ENCODE results near the gene MLLT1.

The MLLT1 gene

DNA sequence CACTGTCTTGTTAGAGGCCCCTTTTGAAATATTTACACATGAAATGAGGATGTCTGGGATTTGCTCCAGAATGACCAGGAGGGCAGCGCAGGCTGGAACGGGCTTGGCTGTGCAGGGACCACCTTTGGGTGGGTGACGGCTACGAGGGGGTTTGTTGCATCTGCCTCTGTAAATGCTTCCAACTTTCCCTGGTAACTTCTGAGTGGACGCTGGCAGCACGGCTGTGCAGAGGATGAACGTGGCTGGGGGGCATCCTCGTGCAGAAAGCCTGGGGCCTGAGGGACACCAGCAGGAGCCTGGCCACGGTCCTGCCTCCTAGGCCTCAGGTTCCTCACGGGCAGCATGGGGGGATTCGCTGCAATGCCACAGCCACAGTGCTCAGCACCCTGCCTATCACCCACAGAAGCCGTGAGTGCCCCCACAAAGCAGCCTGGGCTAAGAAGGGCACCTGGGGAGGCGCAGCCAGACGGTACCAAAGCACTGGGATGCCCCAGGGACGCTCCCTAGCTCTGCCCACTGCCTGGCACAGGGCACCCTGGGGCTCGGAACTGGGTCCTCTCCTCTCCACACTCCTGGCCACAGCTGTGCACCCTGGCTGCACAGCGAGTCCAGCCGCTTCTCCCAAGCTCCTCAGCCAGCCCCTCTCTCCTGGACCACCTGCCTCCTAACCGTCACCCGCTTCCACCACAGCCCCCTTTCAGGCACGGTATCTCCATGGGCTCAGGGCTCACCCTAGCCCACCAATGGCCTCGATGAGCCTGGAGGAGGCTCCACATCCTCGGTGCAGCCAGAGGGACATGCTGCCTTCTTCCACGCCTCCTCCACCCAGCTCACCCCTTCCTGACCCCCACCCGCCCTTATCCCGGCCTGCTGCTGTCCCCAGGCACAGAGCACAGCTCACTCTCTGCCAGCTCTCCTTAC is 44.5 kb downstream of the MLLT1 start:
- DNase-seq (ENCODE audit: low spot score) (no peak), FAIRE-seq (no peak)

DNA sequence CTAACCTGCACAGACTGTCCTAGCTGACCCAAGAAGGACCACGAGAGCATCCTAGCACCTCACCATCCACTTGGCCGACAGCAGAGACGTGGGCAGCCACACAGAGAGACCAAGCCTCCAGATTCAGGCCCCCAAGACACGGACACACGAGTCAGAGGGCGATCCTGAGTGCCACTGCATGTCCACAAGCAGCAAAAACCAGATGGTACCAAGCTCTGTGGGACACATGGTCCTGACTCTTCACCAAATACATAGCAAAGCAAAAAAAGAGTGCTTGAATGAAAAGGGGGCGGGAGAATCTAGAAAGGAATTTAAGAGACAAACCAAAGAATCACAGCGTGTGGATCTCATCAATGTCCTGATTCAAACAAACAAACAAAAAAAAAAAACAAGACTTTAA is 45.2 kb downstream of the MLLT1 start:
- DNase-seq (ENCODE audit: low spot score) = no peak
- FAIRE-seq = no peak

- FAIRE-seq = no peak
These were observed 45.8 kb downstream of the MLLT1 start for GRCh38 chr19:6233827-6234511.

DNA sequence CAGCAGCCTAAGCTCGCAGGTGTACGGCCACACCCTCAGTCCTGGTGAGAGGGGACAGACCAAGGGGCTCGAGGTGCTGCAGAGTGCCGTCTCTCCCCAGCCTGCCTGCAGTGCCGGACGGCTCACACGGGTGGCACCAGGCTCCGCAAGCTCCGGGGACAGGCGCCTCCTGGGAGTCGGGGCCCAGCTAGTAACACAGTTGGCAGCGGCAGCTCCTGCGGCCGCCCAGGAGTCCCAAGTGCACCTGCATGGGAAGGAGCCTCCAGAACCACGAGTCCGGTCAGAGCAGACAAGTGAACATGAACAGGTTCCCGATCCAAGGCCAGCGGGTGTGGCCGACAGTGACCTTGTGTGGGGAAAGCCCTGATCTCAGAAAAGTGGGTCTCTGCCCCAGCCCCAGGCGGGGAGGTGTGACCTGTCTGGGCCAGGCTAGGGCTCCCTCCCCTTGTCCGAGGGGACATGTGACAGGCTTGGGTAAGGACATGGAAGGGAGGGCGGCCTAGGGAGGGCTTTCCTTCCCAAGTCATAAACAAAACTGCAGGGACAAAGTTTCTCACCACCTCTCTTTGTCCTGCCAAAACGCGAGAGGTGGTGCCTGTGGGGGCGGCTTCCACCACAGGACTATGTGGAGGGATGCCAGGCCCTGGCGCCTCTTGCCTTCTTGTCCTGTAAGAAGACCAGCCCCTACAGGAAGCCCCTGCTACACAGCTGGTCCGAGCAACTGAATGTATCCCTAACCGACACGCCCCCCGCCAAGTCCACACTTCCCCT is 46.5 kb downstream of the MLLT1 start:
- FAIRE-seq (no peak), DNase-seq (ENCODE audit: low spot score) (peak; percentile 34)

More at GRCh38 chr19:6233827-6234511, 45.8 kb downstream of the MLLT1 start:
- peak; percentile 44 for DNase-seq (ENCODE audit: low spot score)

- FAIRE-seq (no peak), DNase-seq (ENCODE audit: low spot score) (peak; percentile 30)
These were observed 47.1 kb downstream of the MLLT1 start for GRCh38 chr19:6232601-6233055.

- no peak for DNase-seq (ENCODE audit: low spot score)
- no peak for FAIRE-seq
These were observed 48.8 kb downstream of the MLLT1 start for GRCh38 chr19:6230991-6231448.

- FAIRE-seq = no peak
- DNase-seq (ENCODE audit: low spot score) = no peak
These were observed 49.6 kb downstream of the MLLT1 start for GRCh38 chr19:6229951-6230712.

GRCh38 chr19:6229216-6229913 is 50.4 kb downstream of the MLLT1 start:
- DNase-seq (ENCODE audit: low spot score) = no peak
- FAIRE-seq = peak; percentile 95

DNA sequence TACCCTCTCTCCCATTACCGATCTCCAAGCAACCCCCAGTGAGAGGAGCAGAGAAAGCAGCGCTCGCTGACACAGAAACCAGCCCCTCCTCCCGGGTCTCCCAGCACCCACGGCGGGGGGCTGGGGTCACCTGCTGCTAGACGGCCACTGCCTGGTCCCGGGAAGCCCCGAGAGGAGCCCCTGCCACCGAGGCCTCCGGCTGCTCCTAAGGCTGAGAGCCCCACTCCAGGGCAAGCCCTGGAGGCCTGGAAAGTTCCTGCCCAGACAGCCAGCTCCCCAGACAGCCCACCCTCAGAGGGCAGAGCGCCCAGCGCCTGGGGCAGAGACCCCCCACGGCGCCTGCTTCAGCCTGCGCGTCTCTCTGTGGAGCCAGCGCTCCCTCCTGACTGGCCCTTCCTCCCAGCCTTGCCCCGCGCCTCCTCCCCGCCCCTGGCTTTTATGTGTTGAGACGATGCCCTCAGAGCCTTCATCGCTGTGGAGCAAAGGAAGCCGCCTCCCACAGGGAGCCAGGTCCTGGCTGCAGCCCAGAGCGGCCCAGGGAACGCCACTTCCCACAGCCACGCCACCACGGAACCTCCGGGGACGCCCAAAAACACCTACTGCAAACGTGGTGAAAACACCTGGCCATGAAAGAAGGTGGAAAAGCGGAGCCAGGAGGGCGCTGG is 51.1 kb downstream of the MLLT1 start:
- FAIRE-seq (no peak), DNase-seq (ENCODE audit: low spot score) (no peak)

- no peak for DNase-seq (ENCODE audit: low spot score)
- no peak for FAIRE-seq
These were observed 51.8 kb downstream of the MLLT1 start for GRCh38 chr19:6227936-6228325.

DNA sequence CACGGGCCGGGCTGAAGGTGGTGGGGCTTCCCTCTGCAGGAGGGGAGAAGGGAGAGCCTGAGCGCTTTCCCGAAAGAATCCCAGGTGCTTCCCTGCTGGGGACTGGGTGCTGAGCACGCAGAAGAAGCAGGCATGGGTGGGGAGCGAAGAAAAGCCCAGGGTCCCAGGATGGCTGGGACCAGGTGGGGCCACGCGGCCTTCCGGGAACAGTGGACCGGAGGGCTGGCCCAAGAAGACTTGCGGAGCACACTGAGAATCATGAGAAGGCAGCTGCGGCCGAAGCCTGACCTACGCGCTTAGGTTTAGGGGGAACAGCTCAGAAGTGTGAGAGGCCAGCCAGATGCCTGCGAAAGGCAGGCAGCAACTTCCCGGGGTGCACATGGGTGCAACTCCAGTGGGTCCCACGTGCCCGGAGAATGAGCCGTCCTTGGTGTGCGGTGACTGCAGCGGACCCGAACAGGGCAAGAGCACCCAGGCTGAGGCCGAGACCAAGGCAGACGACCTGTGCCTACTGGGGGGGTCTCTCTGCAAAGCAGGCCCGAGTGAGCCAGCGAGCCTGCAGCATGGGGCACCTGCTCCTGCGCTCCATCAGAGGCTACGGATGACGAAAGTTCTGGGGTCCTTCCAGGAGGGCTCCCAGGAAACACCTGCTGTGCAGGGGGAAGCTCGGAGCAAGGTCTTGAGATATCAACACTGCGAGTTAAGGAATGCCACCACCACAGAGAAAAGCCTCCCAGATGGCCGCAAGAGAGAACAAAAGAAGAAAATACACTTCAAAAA is 52.4 kb downstream of the MLLT1 start:
- FAIRE-seq (no peak), DNase-seq (ENCODE audit: low spot score) (no peak)

DNA sequence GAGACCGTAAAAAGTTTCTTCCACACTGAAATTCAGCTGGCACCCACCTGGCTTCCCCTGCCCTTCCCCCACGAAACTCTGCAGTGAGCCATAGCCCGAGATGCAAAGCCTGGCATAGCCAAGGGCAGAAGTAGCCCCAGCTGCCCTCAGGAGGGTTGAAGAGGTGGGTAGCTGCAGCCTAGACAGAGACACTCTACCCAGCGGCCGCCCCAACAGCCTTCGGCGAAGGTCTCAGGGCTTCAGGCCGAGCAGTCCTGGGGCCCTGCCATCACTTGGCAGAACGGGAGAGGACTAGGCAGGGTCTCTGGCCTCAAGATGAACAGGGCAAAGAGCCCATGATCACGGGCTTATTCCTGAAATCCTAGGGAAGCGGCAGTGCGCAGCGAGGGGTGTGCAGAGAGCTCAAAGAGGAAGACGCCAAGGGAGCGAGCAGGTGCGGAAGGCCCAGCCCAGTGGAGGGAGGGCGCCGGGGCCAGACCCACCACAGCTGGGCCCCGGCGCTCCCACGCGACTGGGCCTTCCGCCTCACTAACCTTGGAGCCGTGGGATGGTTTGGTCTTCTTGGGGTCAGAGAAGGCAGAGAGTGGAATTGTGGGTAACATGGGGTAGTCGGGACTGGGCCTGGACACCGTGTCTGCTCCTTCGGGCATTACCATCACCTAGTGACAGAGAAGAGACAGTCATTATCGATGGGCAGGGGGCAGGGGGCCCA is 53.2 kb downstream of the MLLT1 start:
- no peak for FAIRE-seq

DNA sequence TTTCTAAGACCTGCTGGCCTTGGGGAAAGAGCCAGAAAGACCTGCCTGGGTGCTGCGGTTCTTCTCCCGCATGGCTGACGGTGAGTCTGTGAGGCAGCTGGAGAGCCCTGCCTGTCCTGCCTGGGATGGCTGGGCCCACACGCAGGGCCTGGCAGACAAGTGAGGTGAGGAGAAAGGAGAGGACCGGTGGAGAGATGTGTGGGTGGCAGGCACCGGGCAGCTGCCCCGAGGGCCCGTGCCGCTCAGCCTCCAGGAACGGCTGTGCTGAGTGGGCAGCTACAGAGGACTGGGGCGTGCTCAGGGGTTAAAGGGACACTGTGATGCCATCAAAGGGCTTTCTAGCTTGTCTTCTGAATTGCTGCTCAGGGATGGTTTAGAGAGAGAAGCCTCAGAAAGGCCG is 53.8 kb downstream of the MLLT1 start:
- FAIRE-seq (no peak), DNase-seq (ENCODE audit: low spot score) (no peak)

More for the DNA sequence above, 53.2 kb downstream of the MLLT1 start:
- no peak for DNase-seq (ENCODE audit: low spot score)

DNA sequence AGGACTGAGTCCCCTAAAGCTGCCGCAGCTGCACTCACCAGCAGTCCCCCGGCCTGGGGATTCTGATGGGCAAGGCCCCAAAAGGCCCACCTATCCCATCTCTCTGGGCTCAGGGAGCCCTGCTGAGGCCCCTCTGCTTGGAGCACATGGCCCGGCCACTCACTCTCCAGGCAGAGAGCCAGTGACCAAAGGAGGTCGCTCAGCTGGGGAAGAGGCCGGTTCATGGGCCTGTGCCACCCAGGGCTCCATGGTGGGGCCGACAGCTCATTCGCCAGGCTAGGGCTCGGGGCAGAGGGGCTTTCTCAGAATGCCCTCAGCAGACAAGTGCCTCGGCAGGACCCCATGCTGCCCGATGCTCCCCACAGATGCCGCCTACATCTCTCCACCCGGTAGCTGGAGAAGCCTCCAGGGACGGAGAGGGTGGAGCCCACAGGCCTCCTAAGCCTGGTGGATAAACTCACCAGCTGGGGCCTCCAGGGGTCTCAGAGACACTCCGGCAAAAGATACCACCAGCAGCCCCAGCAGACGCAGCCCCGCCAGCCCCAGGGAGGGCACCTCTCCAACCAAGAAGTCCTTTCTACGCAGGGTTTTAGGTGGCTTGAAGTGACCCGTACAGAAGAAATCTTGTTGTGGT is 54.4 kb downstream of the MLLT1 start:
- no peak for DNase-seq (ENCODE audit: low spot score)
- FAIRE-seq = no peak

- no peak for FAIRE-seq
- DNase-seq (ENCODE audit: low spot score) = no peak
These were observed 55.5 kb downstream of the MLLT1 start for GRCh38 chr19:6224308-6224675.

DNA sequence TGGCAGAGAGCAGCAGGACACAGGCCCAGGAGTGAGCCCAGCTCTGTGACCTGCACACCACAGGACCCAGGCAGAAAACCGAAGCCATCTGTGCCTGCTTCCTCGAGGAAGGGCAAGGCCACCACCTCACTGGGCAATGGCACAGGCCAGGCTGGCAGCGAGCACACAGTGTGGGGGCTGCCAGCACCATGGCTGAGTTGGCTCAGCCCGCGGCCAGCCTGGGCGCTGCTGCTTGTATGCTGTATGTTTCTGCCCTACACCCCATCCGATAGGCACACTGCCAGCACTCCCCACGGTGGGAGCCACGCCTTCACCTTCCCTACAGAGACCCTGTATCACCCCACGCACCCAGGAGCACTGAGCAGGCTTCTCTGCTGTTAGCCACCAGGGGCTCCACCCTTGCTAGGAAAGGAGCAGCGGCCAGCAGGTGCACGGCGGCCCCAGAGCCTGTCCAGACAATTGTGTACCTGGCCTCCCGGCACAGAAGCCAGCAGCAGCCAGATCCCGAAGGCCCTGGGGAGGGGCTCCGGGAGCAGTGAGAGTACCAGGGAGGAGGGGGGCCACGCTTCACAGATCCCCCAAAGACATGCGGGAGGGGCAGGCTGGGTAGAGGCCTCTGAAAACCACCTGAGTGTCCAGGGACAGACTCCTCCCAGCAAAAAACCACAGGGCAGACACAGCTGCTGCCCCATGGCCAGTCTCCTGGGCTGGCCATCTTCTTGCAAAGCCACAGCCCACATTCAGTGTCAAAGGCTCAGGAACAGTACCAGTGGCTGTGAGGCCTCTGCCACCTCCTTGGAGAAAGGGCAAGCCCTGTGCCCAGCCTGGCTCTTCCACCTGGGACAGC is 56.1 kb downstream of the MLLT1 start:
- DNase-seq (ENCODE audit: low spot score) = no peak
- FAIRE-seq = no peak

GRCh38 chr19:6222884-6223283 is 56.9 kb downstream of the MLLT1 start:
- DNase-seq (ENCODE audit: low spot score) (no peak), FAIRE-seq (no peak)

All from urothelium cell line (cell line).